NCI-H1694 treated with DMSO at 0.1 percent for 48 hours (cell line): ENCODE measurements around the gene FASTK.

Experiments
- DNase-seq: peaks from one replicate; lab custom pipeline; 2025; lab: John Stamatoyannopoulos, UW

The FASTK gene

DNA sequence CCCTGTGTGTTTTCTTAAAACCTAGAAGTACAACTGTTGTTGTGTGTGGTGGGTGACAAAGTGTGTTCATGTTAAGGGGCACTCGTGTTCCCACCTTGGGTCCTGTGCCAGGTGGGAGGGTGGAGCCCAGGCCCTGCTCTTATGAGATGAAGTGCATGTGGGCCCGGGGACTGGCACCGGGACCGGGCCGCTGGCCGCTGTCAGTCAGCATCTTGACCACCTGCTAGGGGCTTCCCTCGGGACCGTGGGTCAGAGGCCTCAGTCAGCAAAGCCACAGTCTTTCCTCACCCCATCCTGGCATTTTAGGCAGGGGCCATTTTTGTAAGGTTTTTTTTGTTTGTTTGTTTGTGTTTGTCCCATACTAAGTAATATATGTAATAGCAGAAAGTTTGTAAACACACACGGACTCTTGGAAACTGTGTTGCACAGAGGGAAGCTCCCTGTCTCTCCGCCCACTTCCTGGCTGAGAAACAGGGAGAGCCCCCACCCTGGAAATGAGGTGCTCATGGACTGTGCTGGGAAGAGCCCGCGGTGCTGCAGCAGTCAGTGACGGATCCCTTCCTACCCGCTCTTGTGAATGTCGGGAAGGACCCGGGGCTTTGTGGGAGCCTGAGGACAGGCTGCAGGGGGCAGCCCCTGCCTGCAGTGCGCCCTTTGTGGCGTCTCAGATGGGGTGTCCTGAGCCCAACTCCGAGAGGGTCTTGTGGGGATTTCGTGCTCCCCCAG lies 19.0 kb upstream of the FASTK start:
- DNase-seq = no peak

DNA sequence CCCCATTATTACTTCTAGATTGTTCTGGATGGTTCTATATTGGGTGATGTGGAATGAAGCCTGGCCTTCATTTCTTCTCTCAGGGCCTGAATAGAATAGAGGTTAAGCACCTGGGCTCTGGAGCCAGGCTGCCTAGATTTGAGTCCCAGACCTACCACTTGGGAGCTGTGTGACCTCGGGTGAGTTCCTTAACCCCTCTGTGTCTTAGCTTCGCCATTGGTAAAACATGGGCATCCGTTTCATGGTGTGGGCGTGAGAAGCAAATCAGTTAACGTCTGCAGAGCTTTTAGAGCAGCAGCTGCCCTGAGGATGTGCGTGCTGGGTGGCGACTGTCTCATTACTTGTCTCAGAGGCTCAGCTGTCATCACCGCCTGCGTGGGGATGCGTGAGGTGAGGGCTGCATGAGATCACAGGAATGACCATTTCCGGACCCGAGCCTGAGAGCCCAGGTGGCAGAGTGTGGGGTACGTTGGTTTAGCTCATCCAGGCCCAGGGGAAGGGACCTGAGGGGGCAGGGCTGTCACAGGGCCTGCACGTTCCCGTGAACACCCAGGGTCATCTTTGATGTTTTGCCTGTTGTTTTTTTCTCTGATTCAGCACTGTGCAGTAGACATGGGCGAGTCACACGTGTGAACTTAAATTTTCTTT lies 15.3 kb upstream of the FASTK start:
- no peak for DNase-seq

DNA sequence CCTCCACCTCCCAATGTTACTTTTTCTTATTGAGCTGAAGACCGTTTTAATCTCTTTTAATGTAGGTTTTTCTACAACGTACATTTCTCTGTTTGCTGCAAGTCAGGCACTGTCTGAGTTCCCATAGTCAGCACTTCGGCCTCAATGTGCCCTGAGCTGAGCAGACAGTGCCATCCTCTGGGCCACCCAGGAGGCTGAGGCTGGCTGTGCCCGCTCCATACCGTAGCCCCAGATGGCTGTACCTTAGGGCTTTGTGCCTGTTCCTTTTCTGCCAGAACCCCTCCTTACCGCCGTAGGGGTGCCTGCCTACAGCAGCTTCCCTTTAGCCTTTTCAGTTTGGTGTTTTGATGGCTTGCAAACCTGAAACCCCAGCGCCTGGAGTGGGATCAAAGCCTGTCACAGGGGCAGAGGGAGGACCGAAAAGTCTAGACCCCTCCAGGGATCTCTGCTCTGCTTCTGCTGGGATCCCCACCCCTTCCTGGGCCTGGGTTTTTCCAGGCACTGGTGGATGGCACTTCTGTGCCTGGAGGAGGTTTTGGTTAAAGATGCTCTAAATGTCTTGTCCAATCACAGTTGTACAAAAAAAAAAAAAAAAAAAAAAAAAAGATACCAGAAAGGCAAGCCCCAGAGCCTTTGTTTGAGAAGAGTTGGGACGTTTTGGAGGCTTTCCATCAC lies 14.7 kb upstream of the FASTK start:
- no peak for DNase-seq

DNA sequence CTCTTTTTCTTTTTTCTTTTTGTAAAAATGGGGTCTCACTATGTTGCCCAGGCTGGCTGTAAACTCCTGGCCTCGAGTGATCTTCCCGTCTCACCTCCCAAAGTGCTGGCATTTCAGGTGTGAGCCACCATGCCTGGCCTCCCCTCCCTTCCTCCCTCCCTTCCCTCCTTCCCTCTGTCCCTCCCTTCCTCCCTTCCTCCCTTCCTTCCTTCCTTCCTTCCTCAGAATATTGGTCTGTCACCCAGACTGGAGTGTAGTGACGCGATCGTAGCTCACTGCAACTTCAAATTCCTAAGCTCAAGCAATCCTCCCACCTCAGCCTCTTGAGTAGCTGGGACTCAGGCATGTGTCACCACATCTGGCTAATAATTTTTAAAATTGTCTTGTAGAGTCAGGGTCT lies 14.1 kb upstream of the FASTK start:
- no peak for DNase-seq

DNA sequence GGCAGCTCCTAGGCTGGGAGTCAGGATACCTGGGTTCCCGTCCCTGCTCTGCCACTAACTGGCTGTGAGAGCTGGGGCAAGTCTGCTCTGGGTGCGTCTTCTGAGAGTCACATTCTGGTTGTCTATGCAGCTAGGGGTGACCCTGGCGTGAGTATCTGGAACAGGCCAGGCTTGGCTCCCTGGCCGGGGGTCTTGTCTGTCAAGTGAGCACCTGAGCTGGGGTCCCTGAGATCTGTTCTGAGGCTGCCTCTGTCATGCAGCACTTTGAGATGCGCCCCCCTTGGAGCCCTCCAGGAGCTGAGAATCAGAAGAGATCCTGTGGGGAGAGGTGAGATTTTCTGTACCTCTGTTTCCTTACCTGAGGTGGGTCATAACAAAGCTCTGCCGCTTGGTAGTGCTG lies 13.1 kb upstream of the FASTK start:
- no peak for DNase-seq

DNA sequence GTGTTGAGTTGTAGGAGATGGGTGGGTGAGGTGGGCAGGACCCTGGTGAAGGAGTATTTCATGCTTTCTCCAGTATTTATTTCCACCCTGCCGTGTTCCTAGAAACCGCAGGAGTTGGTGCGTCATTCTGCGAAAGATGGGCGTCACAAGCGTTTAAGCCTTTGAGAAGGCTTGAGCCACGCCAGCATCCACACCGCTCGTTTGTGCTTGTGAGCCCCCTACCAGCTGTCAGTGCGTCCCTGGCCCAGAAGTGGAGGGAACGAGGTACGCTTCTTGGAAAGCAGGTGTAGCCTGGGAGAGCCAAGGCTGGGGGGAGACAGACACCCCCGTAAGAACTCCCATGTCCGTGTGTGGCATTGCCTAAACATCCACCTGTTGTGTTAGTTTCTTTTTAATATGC lies 11.4 kb upstream of the FASTK start:
- no peak for DNase-seq

DNA sequence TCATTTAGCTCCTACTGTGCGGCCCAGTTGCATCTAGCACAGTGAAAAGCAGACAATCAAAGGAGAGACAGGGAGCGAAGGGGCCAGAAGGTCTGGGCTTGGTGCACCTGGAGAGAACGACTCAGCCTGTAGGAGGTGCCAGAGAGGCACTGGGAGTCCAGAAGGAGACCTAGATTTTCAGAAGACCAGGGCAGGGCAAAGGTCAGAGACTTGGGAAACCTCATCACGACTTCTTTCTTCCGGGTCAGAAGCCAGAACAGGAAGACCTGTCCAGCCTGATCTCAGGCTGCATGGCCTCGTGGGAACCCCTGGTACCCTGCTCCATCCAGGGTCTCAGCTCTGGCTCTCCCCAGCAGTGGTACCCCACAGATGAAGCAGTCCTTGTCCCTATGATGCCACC lies 10.8 kb upstream of the FASTK start:
- no peak for DNase-seq

DNA sequence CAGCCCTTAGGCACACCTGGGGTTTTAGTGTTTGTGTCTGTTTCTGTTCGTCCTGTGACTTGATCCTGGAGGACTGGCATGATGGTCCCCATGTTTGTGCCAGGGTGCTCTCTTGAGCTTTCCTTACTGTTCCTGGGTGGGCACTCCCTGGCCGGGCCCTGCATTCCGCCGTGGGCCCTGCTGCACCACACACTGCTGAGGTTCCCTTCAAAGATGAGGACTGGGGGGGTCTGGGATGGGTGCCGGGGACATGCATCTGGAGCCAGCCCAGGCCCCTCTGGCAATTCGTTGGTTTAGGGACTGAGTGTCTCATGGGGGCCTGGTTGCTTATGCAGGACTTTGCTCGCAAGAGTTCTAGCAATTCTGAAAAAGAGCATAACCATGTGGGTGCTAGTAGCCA lies 10.4 kb upstream of the FASTK start:
- no peak for DNase-seq

DNA sequence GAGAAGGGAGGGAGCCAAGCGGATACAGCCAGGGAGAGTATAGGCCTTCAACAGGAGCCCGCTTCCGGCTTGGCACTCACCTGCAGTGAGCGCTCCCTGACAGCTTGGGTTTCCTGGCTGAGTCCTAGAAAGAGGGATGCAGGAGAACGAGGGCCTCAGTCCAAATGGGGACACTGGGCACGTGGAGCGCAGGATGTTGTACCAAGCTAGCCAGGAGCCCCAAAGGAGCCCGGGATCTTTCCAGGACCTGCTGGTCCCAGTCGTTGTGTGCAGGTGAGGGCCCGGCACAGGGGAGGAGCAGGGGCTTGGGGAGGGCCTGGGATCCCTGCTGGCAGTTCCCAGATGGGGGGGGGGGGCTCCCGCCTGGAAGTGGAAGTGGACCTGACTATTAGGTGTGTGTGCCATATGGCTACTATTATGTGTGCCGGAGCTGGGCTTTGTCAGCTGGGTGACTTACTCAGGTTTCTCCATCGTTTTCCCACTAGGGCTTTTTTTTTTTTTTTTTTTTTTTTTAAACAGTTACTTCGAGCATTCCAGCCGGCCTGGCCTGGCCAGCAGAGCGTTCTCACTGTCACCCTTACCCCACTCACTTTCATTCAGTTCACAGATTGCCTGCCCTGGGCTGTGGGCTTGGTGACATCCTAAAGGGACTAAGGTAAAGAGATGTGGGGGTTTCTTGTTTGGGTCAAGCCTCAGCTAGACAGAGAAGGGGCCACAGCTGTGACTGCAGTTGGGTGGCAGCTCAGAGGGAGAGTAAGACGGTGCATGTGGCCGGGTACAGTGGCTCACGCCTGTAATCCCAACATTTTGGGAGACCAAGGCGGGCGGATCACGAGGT lies 9.5 kb upstream of the FASTK start:
- no peak for DNase-seq

DNA sequence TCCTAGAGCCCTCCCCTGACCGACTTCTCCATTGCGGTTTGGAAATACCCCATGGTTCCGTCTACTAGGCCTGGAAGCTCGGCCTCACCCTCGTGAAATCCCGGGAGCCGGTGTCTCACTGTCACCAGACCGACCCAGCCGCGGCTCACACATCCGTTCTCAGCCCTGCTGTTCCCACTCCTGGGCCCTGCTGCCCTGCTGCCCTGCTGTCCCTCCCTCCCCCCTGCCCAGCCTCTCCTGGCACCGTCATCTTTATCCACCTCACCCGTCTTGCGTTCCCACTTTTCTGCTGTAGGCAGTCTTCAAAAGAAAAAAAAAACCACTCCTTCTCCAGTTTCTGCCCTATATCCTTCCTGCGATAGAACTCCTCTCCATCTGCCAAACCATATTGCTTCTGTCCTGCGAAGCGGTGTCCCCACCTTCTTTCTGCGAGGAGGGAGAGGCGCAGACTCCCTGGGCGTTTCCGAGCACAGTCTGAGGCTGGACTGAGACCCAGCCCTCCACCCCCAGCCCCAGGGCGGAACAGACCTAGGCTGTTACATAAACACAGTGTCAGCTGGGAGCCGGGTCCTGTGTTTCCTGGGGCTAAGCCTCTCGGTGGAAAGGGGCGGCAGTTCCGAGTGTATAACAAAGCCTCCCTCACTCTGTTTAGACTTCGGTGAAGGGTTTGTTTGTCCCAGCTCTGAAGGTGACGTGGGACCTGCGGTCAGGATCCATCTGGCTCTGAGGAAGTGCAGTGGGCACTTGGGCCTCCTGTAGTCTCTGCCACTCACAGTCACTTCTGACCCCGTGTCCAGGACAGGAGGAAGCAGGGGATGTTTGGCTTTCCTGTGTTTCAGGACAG lies 8.5 kb upstream of the FASTK start:
- DNase-seq = no peak

DNA sequence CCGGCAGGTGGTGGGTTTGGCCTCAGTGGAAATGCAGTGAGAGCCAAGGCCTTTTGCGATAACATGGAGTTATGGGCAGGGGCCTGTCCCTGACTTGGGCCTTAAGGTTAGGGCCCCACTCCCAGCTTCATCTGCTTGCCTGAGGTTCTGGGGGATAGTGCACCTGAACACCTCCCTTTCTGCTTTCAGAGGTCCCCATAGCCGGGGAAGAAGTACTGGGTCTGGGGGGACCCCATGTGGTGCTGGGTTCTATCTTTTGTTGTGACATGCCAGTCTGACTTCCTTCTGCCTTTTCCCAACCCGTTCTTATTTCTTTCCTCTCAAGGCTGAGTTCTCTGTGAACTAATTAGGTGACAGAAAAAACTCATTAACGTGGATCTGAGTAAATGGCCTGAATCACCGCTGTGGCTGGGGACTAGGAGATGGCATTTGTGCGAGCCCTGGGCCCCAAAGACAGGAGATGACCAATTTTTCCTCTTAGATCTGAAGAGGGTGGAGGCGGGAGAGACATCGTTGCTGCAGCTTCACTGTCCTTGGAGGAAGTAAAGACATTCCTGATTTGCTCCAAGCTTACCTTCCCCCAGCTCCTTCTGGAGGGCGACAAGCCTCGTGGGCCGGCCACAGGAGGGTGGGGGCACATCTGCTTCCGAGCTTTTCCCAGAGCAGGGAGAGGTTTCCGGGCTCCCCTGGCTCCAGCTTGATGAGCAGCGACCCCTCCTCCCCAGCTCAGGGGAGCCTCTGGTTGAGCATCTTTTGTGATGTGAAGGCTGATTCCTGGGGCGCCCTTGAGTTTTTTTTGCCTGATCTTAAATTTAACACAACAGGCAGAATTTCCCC lies 7.6 kb upstream of the FASTK start:
- no peak for DNase-seq

DNA sequence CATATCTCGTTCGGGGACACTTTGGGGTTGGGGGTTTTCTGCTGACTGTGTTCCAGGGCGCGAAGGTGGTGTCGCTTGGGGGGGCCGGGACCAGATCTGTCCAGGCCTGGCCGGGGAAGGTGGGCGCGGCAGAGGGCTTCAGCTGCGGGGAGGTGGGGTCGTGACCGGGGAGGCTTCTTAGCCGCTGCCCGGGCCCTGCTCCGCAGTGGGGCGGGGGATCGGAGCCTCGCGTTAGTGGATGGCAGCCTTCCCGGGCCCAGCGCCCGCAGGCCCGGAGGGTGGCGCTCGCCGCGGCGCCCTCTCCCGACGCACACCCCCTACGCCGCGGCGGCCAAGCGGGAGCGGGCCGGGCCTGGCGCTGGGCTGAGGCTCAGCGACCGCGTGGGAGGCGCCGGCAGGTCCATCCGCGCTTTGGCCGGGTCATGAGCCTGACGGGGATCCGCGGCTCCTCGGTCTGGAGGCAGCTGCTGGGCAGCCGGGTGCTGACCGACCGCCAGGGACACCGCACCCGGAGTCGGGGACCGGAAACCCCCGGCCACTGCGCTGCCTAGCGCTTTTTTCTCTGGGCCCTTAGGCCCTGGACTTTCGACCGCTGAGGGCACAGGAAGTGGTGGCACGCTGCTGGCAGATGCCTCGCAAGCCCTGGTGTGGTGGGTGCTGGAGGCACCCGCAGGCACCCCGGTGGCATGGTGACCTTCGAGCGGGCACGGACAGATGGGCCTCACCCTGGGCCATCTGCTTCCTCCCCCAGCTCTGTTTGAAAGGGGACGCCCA lies 6.8 kb upstream of the FASTK start:
- peak; percentile 50 for DNase-seq

DNA sequence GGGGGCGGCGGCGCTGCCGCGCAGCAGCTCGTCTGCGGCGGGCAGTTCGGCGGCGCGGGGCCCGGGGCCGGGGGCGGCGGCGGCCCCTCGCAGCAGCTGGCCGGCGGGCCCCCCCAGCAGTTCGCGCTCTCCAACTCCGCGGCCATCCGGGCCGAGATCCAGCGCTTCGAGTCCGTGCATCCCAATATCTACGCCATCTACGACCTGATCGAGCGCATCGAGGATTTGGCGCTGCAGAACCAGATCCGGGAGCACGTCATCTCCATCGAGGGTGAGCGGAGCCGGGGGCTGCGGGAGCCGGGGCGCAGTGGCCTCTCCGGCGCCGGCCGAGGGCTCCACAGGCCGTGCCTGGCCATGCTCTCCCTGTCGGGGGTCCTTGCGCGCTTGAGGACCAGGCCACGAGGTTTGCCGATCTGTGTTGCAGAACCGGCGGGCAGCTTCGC lies 6.2 kb upstream of the FASTK start:
- DNase-seq = no peak

DNA sequence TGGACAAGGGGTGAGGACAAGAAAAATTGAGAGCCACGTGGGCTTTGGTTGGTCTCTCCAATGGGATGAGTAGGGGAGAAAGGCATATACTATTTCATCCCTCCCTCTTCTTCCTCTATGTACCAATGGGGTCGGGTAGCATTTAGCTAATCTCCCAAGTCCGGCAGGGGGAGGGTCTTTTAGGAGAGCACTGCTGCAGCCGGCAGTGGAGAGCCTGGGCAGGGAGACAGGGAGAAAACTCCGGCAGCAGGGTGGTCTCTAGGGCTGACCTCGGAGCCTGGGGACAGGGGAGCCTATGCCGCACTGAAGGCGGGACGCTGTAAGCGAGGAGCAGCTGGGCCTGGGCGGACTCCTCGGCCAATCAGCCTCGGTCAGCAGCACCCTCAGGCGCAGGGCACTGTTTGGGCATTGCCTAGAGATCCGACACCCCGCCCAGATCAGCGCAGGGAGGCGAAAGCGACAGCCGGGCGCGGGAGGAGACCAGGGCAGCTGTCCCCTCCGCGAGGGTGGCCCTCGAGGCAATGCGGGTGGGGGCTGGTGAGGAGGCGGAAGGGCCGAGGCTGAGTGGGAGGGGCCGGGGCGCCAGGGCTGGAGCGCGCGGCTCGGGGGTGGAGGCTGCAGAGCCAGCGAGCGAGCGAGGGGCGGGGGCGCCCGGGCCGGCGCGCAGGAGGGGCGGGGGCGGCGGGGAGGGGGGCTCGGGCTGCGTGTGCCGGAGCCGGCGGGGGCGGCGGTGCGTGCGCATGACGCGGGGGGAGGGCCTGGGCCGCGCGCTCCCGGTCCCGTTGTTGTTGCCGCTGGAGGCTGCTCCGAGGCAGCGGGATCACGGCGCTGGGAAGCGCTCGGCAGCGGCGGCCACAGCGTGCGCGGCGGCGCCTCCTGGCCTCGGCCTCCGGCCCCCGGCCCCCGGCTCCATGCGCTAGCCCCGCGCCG lies 5.3 kb upstream of the FASTK start, which contains the start of gene AGAP3:
Gene AGAP3, plus strand, starts transcription at position 785 of the 930 bp plus-strand sequence. CDS start 267 bp downstream, outside the sequence.
- no peak for DNase-seq

DNA sequence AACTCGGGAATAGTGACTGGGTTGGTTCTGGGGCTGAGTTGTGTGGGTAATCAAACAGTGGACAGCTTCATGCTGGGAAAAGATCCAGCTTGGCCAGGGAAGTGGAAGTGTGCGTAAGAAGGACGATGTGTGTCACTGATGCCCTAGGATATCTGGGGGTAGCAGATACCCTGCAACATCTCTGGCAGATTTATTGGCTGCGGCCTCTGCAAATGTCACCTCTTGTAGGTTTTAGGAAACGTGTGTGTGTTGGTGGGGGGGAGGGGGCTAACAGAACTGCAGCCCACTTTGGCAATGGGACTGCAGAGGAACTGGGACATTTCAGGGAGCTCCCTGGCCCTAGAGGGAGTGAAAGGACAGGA lies 4.7 kb upstream of the FASTK start:
- DNase-seq = no peak

DNA sequence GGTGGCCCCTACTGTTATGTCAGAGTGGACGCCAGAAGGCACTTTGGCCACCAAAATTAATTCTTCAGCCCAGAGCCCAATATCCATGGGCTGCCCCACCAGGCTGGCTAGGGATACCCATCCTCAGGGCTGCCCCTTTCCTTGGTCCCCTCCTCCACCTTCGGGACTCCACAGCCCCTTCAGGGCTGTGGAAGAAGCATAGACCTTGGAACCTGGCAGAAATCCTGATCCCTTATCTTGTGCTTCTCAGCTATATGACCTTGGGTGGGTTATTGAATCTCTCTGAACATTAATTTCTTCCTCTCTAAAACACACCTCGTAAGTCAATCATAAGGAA lies 3.2 kb upstream of the FASTK start:
- DNase-seq = no peak

DNA sequence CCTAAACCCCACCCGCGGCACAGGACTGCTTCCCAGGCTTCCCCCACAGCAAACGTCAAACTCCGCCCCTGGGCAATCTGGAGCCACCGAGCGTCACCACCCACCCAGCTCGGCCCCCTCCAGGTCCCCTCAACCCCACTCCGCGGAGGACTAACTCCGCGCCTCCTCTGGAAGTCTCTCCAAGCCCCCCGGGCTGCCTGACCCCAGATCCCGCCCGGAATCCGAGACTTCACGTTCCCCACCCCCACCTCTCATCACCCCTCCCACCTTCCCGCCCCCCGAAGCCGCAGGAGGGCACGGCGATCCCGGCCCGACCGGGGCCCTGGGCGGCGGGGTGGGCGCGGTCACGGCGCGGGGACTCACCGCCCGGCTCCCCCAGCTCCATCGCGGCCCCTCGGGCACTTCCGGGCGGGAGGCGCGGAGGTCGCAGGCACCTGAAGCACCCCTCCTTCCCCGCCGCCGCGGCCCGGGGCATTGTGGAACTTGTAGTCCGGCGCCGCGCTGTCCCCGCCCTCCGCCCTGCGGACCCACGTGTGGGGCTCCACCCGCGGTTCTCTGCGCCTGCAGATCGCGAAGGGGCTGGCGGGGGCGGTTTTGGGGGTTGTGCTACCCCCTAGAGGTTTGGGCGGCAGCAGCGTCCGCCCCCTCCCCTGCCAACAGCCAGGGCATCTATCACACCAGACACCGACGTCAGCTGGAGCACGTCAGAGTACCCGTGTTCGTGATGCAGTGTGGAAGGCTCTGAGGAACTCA lies 2.6 kb upstream of the FASTK start, which contains the start of gene TMUB1:
Gene TMUB1, minus strand, starts transcription at position 423 of the 753 bp plus-strand sequence. CDS start 930 bp downstream, outside the sequence.
- peak; percentile 53 for DNase-seq
